HuH-7.5 (cell line): ENCODE data around the gene TBC1D2B.

Experiments used
- DNase-seq: peaks from one replicate; pipeline ENCODE4 v3.0.0; 2011; ENCODE audit warnings: low spot score

Gene TBC1D2B

GRCh38 chr15:78072080-78072892, 5.2 kb downstream of the TBC1D2B start:
- no peak for DNase-seq

- no peak for DNase-seq
Measured at GRCh38 chr15:78071383-78071782, 6.1 kb downstream of the TBC1D2B start.

GRCh38 chr15:78070049-78070700, 7.3 kb downstream of the TBC1D2B start:
- DNase-seq, result no peak

GRCh38 chr15:78069462-78070029, 8.0 kb downstream of the TBC1D2B start:
- no peak for DNase-seq

GRCh38 chr15:78069052-78069414, 8.5 kb downstream of the TBC1D2B start:
- no peak for DNase-seq

GRCh38 chr15:78067328-78068228, 9.9 kb downstream of the TBC1D2B start:
- no peak for DNase-seq

GRCh38 chr15:78065973-78066946, 11.3 kb downstream of the TBC1D2B start:
- no peak for DNase-seq

- DNase-seq, result no peak
Measured at GRCh38 chr15:78065284-78065872, 12.1 kb downstream of the TBC1D2B start.

- DNase-seq, result no peak
Measured at GRCh38 chr15:78064544-78064943, 13.0 kb downstream of the TBC1D2B start.

GRCh38 chr15:78063970-78064385, 13.5 kb downstream of the TBC1D2B start:
- no peak for DNase-seq

- DNase-seq, result no peak
Measured at GRCh38 chr15:78063217-78063616, 14.3 kb downstream of the TBC1D2B start.

GRCh38 chr15:78061963-78062427, 15.5 kb downstream of the TBC1D2B start:
- DNase-seq, result no peak

GRCh38 chr15:78060232-78060631, 17.3 kb downstream of the TBC1D2B start:
- DNase-seq, result no peak

GRCh38 chr15:78059110-78059839, 18.2 kb downstream of the TBC1D2B start:
- DNase-seq, result no peak

- DNase-seq, result no peak
Measured at GRCh38 chr15:78058401-78058935, 19.0 kb downstream of the TBC1D2B start.

GRCh38 chr15:78057803-78058202, 19.7 kb downstream of the TBC1D2B start:
- DNase-seq, result no peak

- no peak for DNase-seq
Measured at GRCh38 chr15:78056714-78057269, 20.7 kb downstream of the TBC1D2B start.

GRCh38 chr15:78055919-78056713, 21.4 kb downstream of the TBC1D2B start:
- peak; percentile 66 for DNase-seq
